Trophoblast cell (in vitro differentiated cells and primary cell): ENCODE data around the gene LAMA5.

Experiments
- DNase-seq, 2 donors: peaks; one replicate each; pipeline ENCODE4 v3.0.0-alpha.2; 2016
- H2AFZ ChIP-seq: 2 replicates; pipeline ENCODE4 v1.6.1; 2013; ENCODE audit warnings: low read length, moderate library complexity, mild to moderate bottlenecking; ENCODE audit not compliant: insufficient read depth, poor library complexity
- H2AK5ac ChIP-seq: 2 replicates; pipeline ENCODE4 v1.6.1; 2013; ENCODE audit warnings: mild to moderate bottlenecking, low read length
- H2BK120ac ChIP-seq: 2 replicates; pipeline ENCODE4 v1.6.1; 2013; ENCODE audit warnings: low read length, mild to moderate bottlenecking, moderate library complexity; ENCODE audit not compliant: insufficient read depth, poor library complexity
- H2BK12ac ChIP-seq: 2 replicates; pipeline ENCODE4 v1.6.1; 2013; ENCODE audit warnings: mild to moderate bottlenecking, low read length, moderate library complexity
- H2BK5ac ChIP-seq: 2 replicates; pipeline ENCODE4 v1.6.1; 2013; ENCODE audit warnings: low read length, low read depth, moderate library complexity, mild to moderate bottlenecking; ENCODE audit not compliant: poor library complexity
- H3K14ac ChIP-seq: 2 replicates; pipeline ENCODE4 v1.6.1; 2013; ENCODE audit warnings: mild to moderate bottlenecking, low read length
- H3K18ac ChIP-seq: 2 replicates; pipeline ENCODE4 v1.6.1; 2013; ENCODE audit warnings: mild to moderate bottlenecking, low read length
- H3K23ac ChIP-seq: 2 replicates; pipeline ENCODE4 v1.6.1; 2013; ENCODE audit warnings: low read length
- H3K27ac ChIP-seq: 2 replicates; pipeline ENCODE4 v1.5.1; 2013; ENCODE audit warnings: low read depth, mild to moderate bottlenecking, inconsistent platforms, low read length, moderate library complexity
- H3K27me3 ChIP-seq: 2 replicates; pipeline ENCODE4 v1.6.1; 2013; ENCODE audit warnings: inconsistent platforms, mild to moderate bottlenecking, low read length, moderate library complexity; ENCODE audit not compliant: insufficient read depth
- H3K36me3 ChIP-seq, 2 experiments: 1 replicate in 1 of 2; 2 replicates in 1 of 2; pipeline ENCODE4 v1.6.1; 2013; ENCODE audit warnings: low read length in 2 of 2, mild to moderate bottlenecking in 2 of 2, moderate library complexity in 1 of 2; ENCODE audit not compliant: insufficient read depth in 2 of 2, control insufficient read depth in 1 of 2
- H3K4ac ChIP-seq: 2 replicates; pipeline ENCODE4 v1.6.1; 2013; ENCODE audit warnings: low read depth, mild to moderate bottlenecking, low read length, moderate library complexity
- H3K4me1 ChIP-seq, 2 experiments: 1 replicate in 1 of 2; 2 replicates in 1 of 2; pipeline ENCODE4 v1.6.1; 2013; ENCODE audit warnings: low read length in 2 of 2, mild to moderate bottlenecking in 2 of 2, moderate library complexity in 1 of 2; ENCODE audit not compliant: insufficient read depth in 2 of 2, control insufficient read depth in 1 of 2
- H3K4me2 ChIP-seq: 2 replicates; pipeline ENCODE4 v1.6.1; 2013; ENCODE audit warnings: inconsistent platforms, mild to moderate bottlenecking, low read length, moderate library complexity
- H3K4me3 ChIP-seq: 2 replicates; pipeline ENCODE4 v1.5.1; 2013; ENCODE audit warnings: mild to moderate bottlenecking, low read depth, low read length, inconsistent platforms
- H3K79me1 ChIP-seq: one replicate; pipeline ENCODE4 v1.6.1; 2013; ENCODE audit warnings: low read length
- H3K79me2 ChIP-seq: 2 replicates; pipeline ENCODE4 v1.6.1; 2013; ENCODE audit warnings: low read length, mild to moderate bottlenecking; ENCODE audit not compliant: control insufficient read depth, insufficient read depth, poor library complexity
- H3K9ac ChIP-seq: 2 replicates; pipeline ENCODE4 v1.6.1; 2013; ENCODE audit warnings: mild to moderate bottlenecking, low read length
- H3K9me3 ChIP-seq: 2 replicates; pipeline ENCODE4 v1.6.1; 2013; ENCODE audit warnings: low read depth, mild to moderate bottlenecking, control low read depth, inconsistent platforms, low read length; ENCODE audit not compliant: insufficient read depth
- H4K12ac ChIP-seq: 2 replicates; pipeline ENCODE4 v1.6.1; 2013; ENCODE audit warnings: low read depth, mild to moderate bottlenecking, low read length, moderate library complexity
- H4K8ac ChIP-seq: 2 replicates; pipeline ENCODE4 v1.6.1; 2013; ENCODE audit warnings: low read depth, mild to moderate bottlenecking, low read length, moderate library complexity
- H4K91ac ChIP-seq: one replicate; pipeline ENCODE4 v1.6.1; 2013; ENCODE audit warnings: low read depth, mild to moderate bottlenecking, low read length, moderate library complexity
- WGBS: extraction: QIAGEN DNeasy Blood & Tissue Kit; methylation state at CpG from one replicate; pipeline ENCODE4 v1.1.7; 2013; ENCODE audit warnings: missing lambda C conversion rate; ENCODE audit not compliant: insufficient read length, insufficient coverage; ENCODE audit errors: extremely low coverage; 5-methylcytosine and 5-hydroxymethylcytosine counted together

LAMA5 gene

DNA sequence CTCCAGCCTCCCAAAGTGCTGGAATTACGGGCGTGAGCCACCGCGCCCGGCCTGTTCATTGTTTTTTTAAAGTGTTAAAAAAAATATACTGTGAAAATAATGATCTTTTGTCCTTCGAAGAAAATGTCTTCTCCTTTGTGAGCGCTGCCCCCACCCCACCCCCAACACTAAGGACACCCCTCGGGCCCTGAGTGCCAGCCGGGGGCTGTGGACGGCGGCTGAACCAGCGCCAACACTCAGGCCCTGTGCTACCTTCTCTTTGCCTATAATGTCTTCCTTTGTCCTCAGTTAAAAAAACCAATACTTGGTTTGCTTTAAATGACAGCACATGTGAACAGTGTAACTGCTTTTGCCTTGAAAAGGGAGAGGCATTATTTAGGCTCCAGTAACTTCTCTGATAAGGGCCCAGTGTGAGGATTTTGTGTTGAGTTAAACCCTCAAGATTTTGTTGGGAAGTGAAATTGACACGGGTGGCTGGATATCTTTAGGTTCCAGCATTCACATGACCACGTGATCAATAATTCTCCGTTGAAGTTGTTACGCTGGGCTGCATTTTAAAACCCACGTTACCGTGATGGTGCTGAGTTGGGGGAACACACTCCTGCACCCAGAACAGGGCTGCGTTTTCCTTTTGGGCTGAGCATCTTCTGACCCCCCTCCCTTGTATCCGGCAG is 73.9 kb downstream of the LAMA5 start:
- Histone ChIP-seq H3K4ac (no peak overlapping the region), H3K14ac (no peak overlapping the region), H2BK12ac (no peak overlapping the region), H3K36me3 (peaks cover 49 to 60% of the 10 kb centered on the region in 2 experiments), H3K23ac (no peak overlapping the region), H3K79me1 (no peaks in the 10 kb centered on the region), H4K12ac (no peak overlapping the region), H3K27me3 (no peaks in the 10 kb centered on the region), H3K18ac (no peak overlapping the region), H2AK5ac (no peak overlapping the region), H3K9ac (no peak overlapping the region), H3K4me1 (peaks cover 6 to 10% of the 10 kb centered on the region in 2 experiments), H3K4me2 (no peak overlapping the region), H2AFZ (no peak overlapping the region), H3K9me3 (peaks cover 6% of the 10 kb centered on the region), H4K8ac (no peak overlapping the region), H3K27ac (no peak overlapping the region), H3K79me2 (no peaks in the 10 kb centered on the region), H4K91ac (no peak overlapping the region), H2BK120ac (no peak overlapping the region), H2BK5ac (no peak overlapping the region), H3K4me3 (no peak overlapping the region)
- no CpG with 5 or more reads among the region's 20 CpGs for WGBS
- DNase-seq, result no peak

DNA sequence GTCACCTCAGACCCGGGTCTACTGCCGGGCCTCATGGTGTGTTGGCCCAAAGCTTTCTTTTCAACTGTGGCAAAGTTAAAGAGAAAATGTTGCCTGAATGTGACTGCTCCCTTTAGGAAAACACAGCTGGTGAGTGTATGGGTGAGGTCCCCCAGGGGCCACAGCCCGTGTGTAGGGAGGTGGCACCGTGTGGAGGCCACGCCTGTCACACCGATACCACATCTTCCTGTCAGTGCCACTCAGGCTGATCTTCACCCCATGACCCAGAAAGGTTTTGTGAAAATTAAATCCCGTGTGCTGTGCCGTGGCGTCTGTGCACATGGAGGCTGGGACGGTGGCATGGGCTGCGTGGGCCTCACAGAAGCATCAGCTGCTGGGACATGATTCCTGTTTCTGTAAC is 75.0 kb downstream of the LAMA5 start:
- Histone ChIP-seq H3K4me2 (no peak overlapping the region), H3K36me3 (peaks cover 51 to 58% of the 10 kb centered on the region in 2 experiments), H2BK5ac (no peak overlapping the region), H3K4me1 (peaks cover under 1 to 5% of the 10 kb centered on the region in 2 experiments), H3K9me3 (peaks cover 6% of the 10 kb centered on the region), H3K18ac (no peak overlapping the region), H4K91ac (no peak overlapping the region), H3K4ac (no peak overlapping the region), H3K27ac (no peak overlapping the region), H4K8ac (no peak overlapping the region), H4K12ac (no peak overlapping the region), H2BK120ac (no peak overlapping the region), H2AFZ (no peak overlapping the region), H3K79me1 (no peaks in the 10 kb centered on the region), H3K27me3 (no peaks in the 10 kb centered on the region), H3K9ac (no peak overlapping the region), H3K14ac (no peak overlapping the region), H3K4me3 (no peak overlapping the region), H3K23ac (no peak overlapping the region), H2AK5ac (no peak overlapping the region), H3K79me2 (no peaks in the 10 kb centered on the region), H2BK12ac (no peak overlapping the region)
- no peak for DNase-seq
- no CpG with 5 or more reads among the region's 11 CpGs for whole genome bisulfite sequencing

DNA sequence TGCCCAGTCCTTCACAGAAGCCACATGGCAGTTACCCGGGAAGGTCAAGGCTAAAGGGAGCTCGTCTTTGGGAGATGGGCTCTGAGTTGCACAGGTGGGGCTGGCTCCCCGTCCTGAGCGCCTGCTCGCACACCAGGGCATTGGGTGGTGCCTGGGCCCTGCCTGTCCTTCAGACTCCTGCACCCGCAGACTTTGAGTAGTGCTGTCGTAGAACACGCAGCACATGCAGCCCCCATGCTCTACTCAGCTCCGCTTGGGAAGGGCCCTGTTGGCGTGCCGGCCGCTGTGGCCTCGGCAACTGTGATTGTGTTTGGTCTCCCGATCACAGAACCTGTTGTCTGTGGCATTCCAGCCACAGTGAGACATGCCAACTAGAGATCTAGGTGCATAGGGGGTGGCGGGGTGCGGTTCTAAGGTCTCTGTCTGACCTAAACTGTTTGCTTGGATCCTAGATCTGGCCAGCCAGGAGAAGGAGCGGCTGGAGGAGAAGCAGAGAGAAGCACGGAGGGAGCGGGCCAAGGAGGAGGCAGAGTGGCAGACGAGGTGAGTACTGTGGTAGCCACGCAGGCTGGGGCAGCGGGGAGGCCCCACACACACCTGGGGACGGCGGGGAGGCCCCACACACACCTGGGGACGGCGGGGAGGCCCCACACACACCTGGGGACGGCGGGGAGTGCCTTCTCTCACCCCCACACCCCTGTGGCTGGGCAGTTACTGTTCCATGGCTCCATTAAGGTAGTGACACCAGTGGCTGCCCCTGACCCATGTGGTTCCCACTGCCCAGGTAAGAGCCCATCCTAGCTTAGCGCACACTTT is 75.7 kb downstream of the LAMA5 start:
- Histone ChIP-seq H3K18ac (no peak overlapping the region), H2BK120ac (no peak overlapping the region), H3K4ac (no peak overlapping the region), H2BK5ac (no peak overlapping the region), H3K9ac (no peak overlapping the region), H3K9me3 (peaks cover 4% of the 10 kb centered on the region), H3K36me3 (peaks cover 56 to 57% of the 10 kb centered on the region in 2 experiments), H4K12ac (no peak overlapping the region), H4K8ac (no peak overlapping the region), H2AFZ (no peak overlapping the region), H3K14ac (no peak overlapping the region), H3K27me3 (no peaks in the 10 kb centered on the region), H3K4me1 (peaks cover 4% of the 10 kb centered on the region in 2 experiments), H3K4me3 (no peak overlapping the region), H3K4me2 (no peak overlapping the region), H3K79me2 (no peaks in the 10 kb centered on the region), H4K91ac (no peak overlapping the region), H3K27ac (no peak overlapping the region), H2AK5ac (no peak overlapping the region), H3K79me1 (no peaks in the 10 kb centered on the region), H3K23ac (no peak overlapping the region), H2BK12ac (no peak overlapping the region)
- no peak for DNase-seq
- WGBS, result no CpG with 5 or more reads among the region's 29 CpGs

DNA sequence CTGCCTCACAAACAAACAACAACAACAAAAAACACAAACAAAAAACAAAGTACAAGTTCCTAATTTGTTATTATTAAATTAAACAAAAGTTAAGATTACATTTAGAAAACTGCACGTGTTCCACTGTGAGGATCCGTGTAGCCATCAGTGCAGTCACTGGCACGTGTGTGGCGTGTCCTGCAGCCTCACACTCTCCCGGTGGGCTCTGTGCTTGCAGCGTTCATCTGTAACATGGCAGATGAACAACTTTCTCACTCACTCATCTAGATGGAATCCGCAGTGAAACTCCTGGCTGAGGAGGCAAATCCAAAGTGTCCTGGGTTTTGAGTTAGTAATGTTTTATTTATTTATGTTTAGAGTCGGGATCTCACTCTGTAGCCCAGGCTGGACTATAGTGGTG is 77.2 kb downstream of the LAMA5 start:
- H3K4me2 ChIP-seq, result no peak overlapping the region
- no peak overlapping the region for H3K4me3 ChIP-seq
- no peak overlapping the region for H4K91ac ChIP-seq
- H2BK12ac ChIP-seq, result no peak overlapping the region
- WGBS, result no CpG with 5 or more reads among the region's 8 CpGs
- no peak for DNase-seq
- peaks cover 4 to 11% of the 10 kb centered on the region in 2 experiments for H3K4me1 ChIP-seq
- H2BK120ac ChIP-seq, result no peak overlapping the region
- H2BK5ac ChIP-seq, result no peak overlapping the region
- H3K9me3 ChIP-seq, result peaks cover 2% of the 10 kb centered on the region
- no peak overlapping the region for H3K14ac ChIP-seq
- no peak overlapping the region for H3K23ac ChIP-seq
- no peak overlapping the region for H2AFZ ChIP-seq
- H3K79me1 ChIP-seq, result no peaks in the 10 kb centered on the region
- H3K18ac ChIP-seq, result no peak overlapping the region
- no peak overlapping the region for H3K9ac ChIP-seq
- H4K12ac ChIP-seq, result no peak overlapping the region
- peaks cover 51 to 54% of the 10 kb centered on the region in 2 experiments for H3K36me3 ChIP-seq
- H4K8ac ChIP-seq, result no peak overlapping the region
- no peaks in the 10 kb centered on the region for H3K27me3 ChIP-seq
- no peak overlapping the region for H2AK5ac ChIP-seq
- H3K4ac ChIP-seq, result no peak overlapping the region
- H3K79me2 ChIP-seq, result no peaks in the 10 kb centered on the region
- H3K27ac ChIP-seq, result no peak overlapping the region
